HT-29 (cell line): ENCODE data around the gene GYPE. TPM values are rescaled to one million over a fixed set of nuclear protein-coding genes. Genes with fewer than 3 reads are reported as not detected.
"Not testable (repeated sequence)": the region's sequence is repeated elsewhere in the genome, so short reads cannot be mapped to it uniquely, and the experiment has no call there.

Experiments used
- DNase-seq: peaks from one replicate; pipeline ENCODE4 v3.0.0-alpha.2; 2015; ENCODE audit warnings: low spot score
- total RNA-seq: library from RNA; depleted of rRNA; stranded (reverse); fragments of >200 nt; shearing (Covaris generic); gene quantifications from 2 replicates; pipeline ENCODE4 v1.2.3, GENCODE V29; 2014; rRNA removed

GYPE gene
- total RNA-seq, 1 experiment from 2014 or later: not detected

- DNase-seq: not testable (repeated sequence)
These were observed 34.7 kb downstream of the GYPE start for GRCh38 chr4:143870523-143871268.

GRCh38 chr4:143869925-143870324 is 35.4 kb downstream of the GYPE start:
- not testable (repeated sequence) for DNase-seq

- not testable (repeated sequence) for DNase-seq
These were observed 42.6 kb downstream of the GYPE start for GRCh38 chr4:143862716-143863115.

GRCh38 chr4:143858456-143858855 is 46.9 kb downstream of the GYPE start:
- DNase-seq: no peak

- not testable (repeated sequence) for DNase-seq
These were observed 47.7 kb downstream of the GYPE start for GRCh38 chr4:143857391-143858336.

GRCh38 chr4:143856017-143856557 is 49.3 kb downstream of the GYPE start:
- not testable (repeated sequence) for DNase-seq

- not testable (repeated sequence) for DNase-seq
These were observed 50.7 kb downstream of the GYPE start for GRCh38 chr4:143854645-143855044.

GRCh38 chr4:143849296-143849695 is 56.1 kb downstream of the GYPE start:
- not testable (repeated sequence) for DNase-seq

- not testable (repeated sequence) for DNase-seq
These were observed 61.9 kb downstream of the GYPE start for GRCh38 chr4:143843506-143843832.

GRCh38 chr4:143842624-143843505 is 62.5 kb downstream of the GYPE start:
- not testable (repeated sequence) for DNase-seq

- not testable (repeated sequence) for DNase-seq
These were observed 65.9 kb downstream of the GYPE start for GRCh38 chr4:143839413-143839812.

GRCh38 chr4:143834196-143834595 is 71.2 kb downstream of the GYPE start:
- DNase-seq: not testable (repeated sequence)

GRCh38 chr4:143833676-143834075 is 71.7 kb downstream of the GYPE start:
- DNase-seq: not testable (repeated sequence)

- not testable (repeated sequence) for DNase-seq
These were observed 74.8 kb downstream of the GYPE start for GRCh38 chr4:143830576-143830975.

GRCh38 chr4:143829239-143829620 is 76.1 kb downstream of the GYPE start:
- DNase-seq: not testable (repeated sequence)

Other genes starting within 250 kb of the GYPE start
- not detected in 2 replicates for gene FREM3, start 204.9 kb downstream of the GYPE start, total RNA-seq
- gene GYPB, start 113.8 kb upstream of the GYPE start, total RNA-seq: not detected in 2 replicates
- not detected in 2 replicates for gene GYPA, start 235.2 kb upstream of the GYPE start, total RNA-seq